Measurements from ENCODE around the gene PTPRR.

Gene PTPRR

DNA sequence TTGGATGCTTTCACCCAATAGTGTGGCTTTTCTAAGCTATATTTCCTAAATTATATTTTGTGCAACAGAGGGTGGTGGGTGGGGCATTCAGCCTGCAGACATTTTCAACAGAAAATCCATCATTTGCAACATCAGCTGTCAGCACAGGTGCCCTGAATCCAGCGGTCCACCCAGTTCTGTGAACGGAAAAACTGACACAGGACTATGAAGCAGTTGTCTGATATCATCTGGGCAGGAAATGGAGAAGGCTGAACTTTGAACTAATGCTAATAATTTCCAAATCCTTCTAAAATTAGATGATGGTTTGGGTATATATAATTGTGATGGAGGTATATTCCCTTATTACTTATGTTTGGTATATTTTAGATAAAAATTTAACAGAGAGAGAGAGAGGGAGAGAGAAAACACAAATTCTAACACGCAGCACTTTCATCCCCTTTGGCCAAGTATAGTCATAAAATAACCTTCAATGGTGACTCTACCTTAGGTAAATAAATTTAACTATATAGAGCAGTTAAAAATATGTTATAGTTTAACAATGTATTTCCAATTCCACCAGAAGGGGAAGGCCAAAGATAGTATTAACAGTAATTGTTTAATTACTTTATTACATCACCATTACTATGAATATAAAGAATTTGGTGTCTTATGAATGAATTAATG is 225.0 kb downstream of the PTPRR start:
- H3K4me3 ChIP-seq (replicated peaks; ENCODE audit: low read depth, low read length): no peak overlapping the region
- TF ChIP-seq, protein P1, sequence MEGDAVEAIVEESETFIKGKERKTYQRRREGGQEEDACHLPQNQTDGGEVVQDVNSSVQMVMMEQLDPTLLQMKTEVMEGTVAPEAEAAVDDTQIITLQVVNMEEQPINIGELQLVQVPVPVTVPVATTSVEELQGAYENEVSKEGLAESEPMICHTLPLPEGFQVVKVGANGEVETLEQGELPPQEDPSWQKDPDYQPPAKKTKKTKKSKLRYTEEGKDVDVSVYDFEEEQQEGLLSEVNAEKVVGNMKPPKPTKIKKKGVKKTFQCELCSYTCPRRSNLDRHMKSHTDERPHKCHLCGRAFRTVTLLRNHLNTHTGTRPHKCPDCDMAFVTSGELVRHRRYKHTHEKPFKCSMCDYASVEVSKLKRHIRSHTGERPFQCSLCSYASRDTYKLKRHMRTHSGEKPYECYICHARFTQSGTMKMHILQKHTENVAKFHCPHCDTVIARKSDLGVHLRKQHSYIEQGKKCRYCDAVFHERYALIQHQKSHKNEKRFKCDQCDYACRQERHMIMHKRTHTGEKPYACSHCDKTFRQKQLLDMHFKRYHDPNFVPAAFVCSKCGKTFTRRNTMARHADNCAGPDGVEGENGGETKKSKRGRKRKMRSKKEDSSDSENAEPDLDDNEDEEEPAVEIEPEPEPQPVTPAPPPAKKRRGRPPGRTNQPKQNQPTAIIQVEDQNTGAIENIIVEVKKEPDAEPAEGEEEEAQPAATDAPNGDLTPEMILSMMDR (IDR thresholded peaks at IDR 0.05; ENCODE audit: low read length, missing control alignments): no peak
- no peak for DNase-seq (ENCODE audit: low read depth)

DNA sequence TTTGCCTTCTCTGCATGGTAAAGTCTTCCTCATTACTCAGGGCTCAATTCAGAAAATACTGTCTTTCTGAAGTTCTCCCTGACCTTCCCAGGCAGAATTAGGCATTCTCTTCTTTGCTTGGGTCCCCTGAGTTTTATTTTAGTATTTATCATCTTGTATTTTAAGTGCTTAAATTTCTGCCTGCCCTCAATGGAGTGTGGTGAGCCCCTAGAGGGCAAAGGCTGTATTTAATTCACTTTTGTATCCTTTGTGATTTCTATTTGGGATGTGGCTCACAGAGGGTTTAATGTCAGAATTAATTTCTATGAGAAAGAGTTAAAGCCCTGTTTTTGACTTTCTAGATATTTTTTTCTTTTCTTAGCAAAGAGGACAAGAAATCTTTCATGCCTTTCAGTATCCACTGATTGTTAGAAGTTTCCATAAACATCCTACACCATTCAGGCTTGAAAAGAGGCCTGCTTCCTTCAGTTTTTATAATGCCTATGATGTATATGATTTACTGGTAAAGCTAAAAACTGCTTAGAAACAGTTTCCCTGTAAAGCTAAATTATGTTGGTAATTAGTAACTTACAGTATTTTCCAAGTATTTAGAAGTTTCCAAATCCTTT is 227.8 kb downstream of the PTPRR start:
- no peak overlapping the region for H3K4me3 ChIP-seq (replicated peaks; ENCODE audit: low read depth, low read length)
- DNase-seq (ENCODE audit: low read depth): peak; percentile 68
- TF ChIP-seq, protein P1 (IDR thresholded peaks at IDR 0.05; ENCODE audit: low read length, missing control alignments): peak; percentile 75

DNA sequence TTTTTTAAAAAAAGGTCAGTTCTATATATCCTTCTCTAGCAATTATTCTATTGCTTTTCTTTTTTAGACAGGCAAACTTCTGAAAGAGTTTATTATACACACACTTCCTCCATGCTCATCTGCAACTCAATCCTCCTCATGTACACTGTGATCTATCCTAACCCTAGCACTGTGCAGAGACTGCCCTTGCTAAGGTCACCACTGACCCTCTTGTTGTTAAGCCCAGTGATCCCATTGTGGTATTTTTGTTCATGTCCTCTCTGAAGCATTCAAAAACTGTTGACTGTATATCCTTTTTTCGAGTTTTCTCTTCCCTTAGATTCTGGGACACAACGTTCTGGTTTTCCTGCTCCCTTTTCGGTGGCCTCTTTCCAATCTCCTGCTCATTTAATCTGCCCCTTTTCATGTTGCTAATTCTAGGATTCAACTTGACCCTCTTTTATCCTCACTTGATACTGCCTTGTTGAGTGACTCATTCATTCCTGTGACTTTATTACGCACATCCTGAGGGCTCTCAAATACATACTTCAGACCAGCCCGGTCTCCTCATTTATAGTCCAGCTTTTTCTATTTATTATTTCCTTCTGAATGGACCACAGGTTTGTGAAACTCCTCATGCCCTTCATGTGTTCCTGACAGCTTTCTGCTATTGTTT is 229.4 kb downstream of the PTPRR start:
- TF ChIP-seq, protein P1 (IDR thresholded peaks at IDR 0.05; ENCODE audit: low read length, missing control alignments): no peak
- peak; percentile 78 for DNase-seq (ENCODE audit: low read depth)
- H3K4me3 ChIP-seq (replicated peaks; ENCODE audit: low read depth, low read length): no peak overlapping the region

DNA sequence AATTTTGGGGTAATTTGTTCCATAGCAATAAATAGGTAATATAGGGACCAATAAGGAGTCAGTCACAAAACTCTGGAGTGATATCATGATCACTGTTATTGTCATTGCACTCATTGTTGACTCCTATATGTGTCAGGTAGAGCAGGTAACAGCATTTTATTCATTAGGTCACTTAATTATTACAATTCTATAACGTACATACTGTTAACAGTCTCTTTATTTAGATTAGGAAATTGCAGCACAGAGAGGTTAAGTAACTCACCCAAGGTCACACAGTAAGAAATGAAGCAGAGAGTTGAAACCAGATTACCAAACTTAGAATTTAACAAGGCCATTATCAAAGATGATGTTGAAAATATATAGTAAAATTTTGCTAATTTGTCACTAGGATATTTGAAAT is 233.6 kb downstream of the PTPRR start:
- H3K4me3 ChIP-seq (replicated peaks; ENCODE audit: low read depth, low read length): no peak overlapping the region
- TF ChIP-seq, protein P1 (IDR thresholded peaks at IDR 0.05; ENCODE audit: low read length, missing control alignments): no peak
- DNase-seq (ENCODE audit: low read depth): no peak

DNA sequence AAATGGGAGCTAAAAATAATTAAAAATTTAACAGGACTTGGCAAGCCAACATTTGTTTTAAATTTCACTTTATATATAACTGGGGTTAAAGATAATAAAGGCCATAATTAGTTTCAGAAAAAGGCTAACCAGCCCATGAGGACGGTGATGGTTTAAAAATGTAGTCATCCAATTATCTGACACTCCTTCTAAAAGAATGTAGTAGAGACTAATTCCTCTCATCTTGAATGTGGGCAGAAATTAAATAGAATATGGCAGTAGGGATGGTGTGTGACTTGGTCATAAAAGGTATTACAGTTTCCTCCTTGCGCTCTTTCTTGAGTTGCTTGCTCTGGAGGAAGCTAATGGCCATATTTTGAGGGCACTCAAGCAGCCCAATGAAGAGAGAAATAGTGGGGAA is 234.2 kb downstream of the PTPRR start:
- DNase-seq (ENCODE audit: low read depth): no peak
- no peak overlapping the region for H3K4me3 ChIP-seq (replicated peaks; ENCODE audit: low read depth, low read length)

DNA sequence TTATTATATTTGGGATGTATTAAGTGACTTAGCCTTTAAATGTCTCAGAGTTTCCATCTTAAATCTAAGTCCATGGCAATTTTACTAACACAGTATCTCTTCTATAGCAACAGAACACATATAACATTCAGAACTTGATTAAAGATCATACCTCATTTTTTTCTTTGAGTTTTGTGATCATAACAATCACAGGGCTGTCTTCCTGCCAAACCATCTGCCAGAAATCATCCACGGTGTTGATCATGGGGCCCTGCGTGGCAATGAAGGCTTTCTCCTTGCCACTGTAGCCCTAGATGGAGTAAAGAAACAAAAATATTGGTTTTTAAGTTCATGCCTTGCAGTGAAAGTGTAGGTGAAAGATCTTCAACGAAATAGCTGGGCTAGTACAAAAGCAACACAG is 236.6 kb downstream of the PTPRR start:
- no peak for DNase-seq (ENCODE audit: low read depth)
- TF ChIP-seq, protein P1 (IDR thresholded peaks at IDR 0.05; ENCODE audit: low read length, missing control alignments): no peak
- no peak overlapping the region for H3K4me3 ChIP-seq (replicated peaks; ENCODE audit: low read depth, low read length)

More for the DNA sequence above, 234.2 kb downstream of the PTPRR start:
- TF ChIP-seq, protein P1 (IDR thresholded peaks at IDR 0.05; ENCODE audit: low read length, missing control alignments): no peak

Measured in fibroblast of pulmonary artery (primary cell).